Calu3 (cell line): ENCODE measurements around the gene CDC42EP1. TPM values are rescaled to one million over a fixed set of nuclear protein-coding genes. Genes with fewer than 3 reads are reported as not detected.

Source experiments
- BruUV-seq: library from RNA; stranded (reverse); fragments of 400-500 nt; replicated peaks from 2 replicates; lab custom pipeline; 2021; lab: Mats Ljungman, UMichigan
- CTCF ChIA-PET: fragments of 300-600 bp; sonication (Branson Sonifier 250); formaldehyde crosslinking; loops from one replicate; lab custom pipeline; 2022; ENCODE audit warnings: antibody characterized with exemption; lab: Charles Lee
- DNase-seq: peaks from one replicate; pipeline ENCODE4 v3.0.0; 2022
- H3K27ac Mint-ChIP-seq: one replicate; pipeline ENCODE4 v1.8.0; 2022; ENCODE audit warnings: mixed read lengths; ENCODE audit not compliant: unreplicated experiment
- H3K27me3 Mint-ChIP-seq: one replicate; pipeline ENCODE4 v1.8.0; 2022; ENCODE audit warnings: mixed read lengths; ENCODE audit not compliant: unreplicated experiment
- H3K36me3 Mint-ChIP-seq: one replicate; pipeline ENCODE4 v1.8.0; 2022; ENCODE audit warnings: mild to moderate bottlenecking, moderate library complexity, mixed read lengths; ENCODE audit not compliant: insufficient read depth, unreplicated experiment
- H3K4me1 Mint-ChIP-seq: one replicate; pipeline ENCODE4 v1.8.0; 2022; ENCODE audit warnings: mild to moderate bottlenecking, low read depth, mixed read lengths; ENCODE audit not compliant: unreplicated experiment
- H3K4me3 Mint-ChIP-seq: one replicate; pipeline ENCODE4 v1.8.0; 2022; ENCODE audit warnings: mild to moderate bottlenecking, low read depth, moderate library complexity, mixed read lengths; ENCODE audit not compliant: unreplicated experiment
- H3K9me3 Mint-ChIP-seq: one replicate; pipeline ENCODE4 v1.8.0; 2022; ENCODE audit warnings: low read depth, mixed read lengths; ENCODE audit not compliant: unreplicated experiment
- CTCF ChIP-seq: fragments of 200-600 bp; IDR thresholded peaks from one replicate; pipeline ENCODE4 v1.8.0; 2022; ENCODE audit warnings: antibody characterized with exemption; ENCODE audit not compliant: unreplicated experiment
- intact Hi-C: fragments of 100-400 bp; cut with micrococcal nuclease; formaldehyde crosslinking; loops from one replicate; pipeline ENCODE4 v1.10.0; 2022; ENCODE audit not compliant: unreplicated experiment
- total RNA-seq: library from RNA; stranded (reverse); gene quantifications from 2 replicates; pipeline ENCODE4 v1.2.3, GENCODE V29; 2022

Gene CDC42EP1
- total RNA-seq, 1 experiment from 2014 or later: 162 TPM

DNA sequence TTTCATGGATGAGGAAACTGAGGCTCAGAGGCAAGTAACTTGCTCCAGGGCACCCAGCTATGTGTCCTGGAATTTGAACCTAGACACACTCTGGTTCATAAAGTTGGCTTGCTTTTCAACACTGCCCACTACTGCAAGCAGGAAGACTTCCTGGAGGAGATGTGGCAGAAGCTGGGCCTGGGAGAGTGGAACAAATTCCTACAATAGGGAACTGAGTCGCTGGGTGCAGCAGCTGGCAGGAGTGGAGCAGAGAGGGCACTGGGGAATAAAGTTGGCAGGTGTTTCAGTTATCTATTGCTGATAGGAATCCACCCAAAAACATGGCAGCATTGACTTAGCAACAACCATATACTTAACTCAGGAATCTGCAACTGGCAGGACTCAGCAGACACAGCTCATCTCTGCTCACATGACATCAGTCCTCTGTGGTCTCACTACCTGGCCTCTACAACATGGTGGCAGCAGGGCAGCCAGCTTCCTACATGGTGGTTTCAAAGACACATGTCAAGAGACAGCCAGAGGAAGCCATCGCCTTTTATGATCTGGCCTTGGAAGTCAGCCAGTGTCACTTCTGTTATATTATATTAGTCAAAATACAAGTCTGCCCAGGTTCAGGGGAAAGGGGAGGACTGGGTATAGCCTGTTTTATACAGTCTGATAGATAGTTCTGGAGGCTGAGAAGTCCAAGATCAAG is 30.5 kb upstream of the CDC42EP1 start:
- DNase-seq: no peak
- no TSS peak for BruUV-seq
- Mint-ChIP-seq H3K4me3 (no peak overlapping the region), H3K9me3 (no peaks in the 10 kb centered on the region), H3K36me3 (peaks cover 6% of the 10 kb centered on the region), H3K4me1 (peaks cover 45% of the 10 kb centered on the region), H3K27ac (no peak overlapping the region), H3K27me3 (no peaks in the 10 kb centered on the region)
- intact Hi-C loops: no loop called here
- TF ChIP-seq CTCF: no peak
- CTCF ChIA-PET: interaction anchor here (0.7 to 1.5 kb wide), 3 partner anchors 17 to 61 kb away, joined by 4 to 5 read pairs (median 4); no protein-coding TSS in a partner anchor

DNA sequence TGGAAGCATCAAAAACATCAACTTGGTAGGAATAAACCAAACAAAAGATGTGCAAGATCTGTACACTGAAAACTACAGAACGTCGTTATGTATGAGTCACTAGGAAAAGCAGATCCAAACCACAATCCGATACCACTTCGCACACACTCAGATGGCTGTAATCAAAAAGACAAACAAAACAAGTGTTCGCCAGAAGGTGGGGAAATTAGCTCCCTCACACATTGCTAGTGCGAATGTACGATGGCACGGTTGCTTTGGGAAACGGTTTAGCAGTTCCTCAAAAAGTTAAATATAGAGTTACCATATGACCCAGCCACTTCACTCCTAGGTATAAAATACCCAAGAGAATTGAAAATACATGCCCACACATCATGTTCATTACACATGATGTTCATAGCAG is 26.3 kb upstream of the CDC42EP1 start:
- Mint-ChIP-seq H3K4me3 (no peak overlapping the region), H3K9me3 (no peaks in the 10 kb centered on the region), H3K4me1 (peaks cover 41% of the 10 kb centered on the region), H3K27ac (peak overlapping the region; percentile 13), H3K27me3 (no peaks in the 10 kb centered on the region), H3K36me3 (peaks cover 10% of the 10 kb centered on the region)
- DNase-seq: peak; percentile 58
- intact Hi-C loops: no loop called here
- TF ChIP-seq CTCF: no peak
- CTCF ChIA-PET: interaction anchor here (0.6 to 1.0 kb wide), 9 partner anchors 12 to 289 kb away, joined by 3 to 7 read pairs (median 3); no protein-coding TSS in a partner anchor
- no TSS peak for BruUV-seq

- CTCF ChIA-PET: interaction anchor here (0.6 to 1.0 kb wide), 9 partner anchors 12 to 288 kb away, joined by 3 to 7 read pairs (median 3); no protein-coding TSS in a partner anchor
- no peak for DNase-seq
- Mint-ChIP-seq H3K36me3 (peaks cover 14% of the 10 kb centered on the region), H3K27me3 (no peaks in the 10 kb centered on the region), H3K27ac (peak overlapping the region; percentile 13), H3K4me1 (peaks cover 43% of the 10 kb centered on the region), H3K9me3 (no peaks in the 10 kb centered on the region), H3K4me3 (no peak overlapping the region)
- no TSS peak for BruUV-seq
- TF ChIP-seq CTCF: no peak
- intact Hi-C loops: no loop called here
Observed at GRCh38 chr22:37534445-37534844, 25.8 kb upstream of the CDC42EP1 start.

- no peak overlapping the region for H3K27ac Mint-ChIP-seq
- H3K4me3 Mint-ChIP-seq: no peak overlapping the region
- CTCF ChIA-PET: no interaction called here
Observed at GRCh38 chr22:37535159-37535558, 25.1 kb upstream of the CDC42EP1 start.

More at GRCh38 chr22:37535159-37535558, 25.1 kb upstream of the CDC42EP1 start:
- Mint-ChIP-seq H3K36me3 (peaks cover 14% of the 10 kb centered on the region), H3K27me3 (no peaks in the 10 kb centered on the region), H3K4me1 (peaks cover 38% of the 10 kb centered on the region), H3K9me3 (no peaks in the 10 kb centered on the region)
- no peak for DNase-seq
- TF ChIP-seq CTCF: no peak
- BruUV-seq: no TSS peak
- intact Hi-C loops: no loop called here
